ENCODE measurements around the gene CEP164. TPM values are rescaled to one million over a fixed set of nuclear protein-coding genes. Genes with fewer than 3 reads are reported as not detected.

The CEP164 gene
- total and polyA plus RNA-seq, 3 donors from 2014 or later = 83.3 to 157 (median 111) TPM

DNA sequence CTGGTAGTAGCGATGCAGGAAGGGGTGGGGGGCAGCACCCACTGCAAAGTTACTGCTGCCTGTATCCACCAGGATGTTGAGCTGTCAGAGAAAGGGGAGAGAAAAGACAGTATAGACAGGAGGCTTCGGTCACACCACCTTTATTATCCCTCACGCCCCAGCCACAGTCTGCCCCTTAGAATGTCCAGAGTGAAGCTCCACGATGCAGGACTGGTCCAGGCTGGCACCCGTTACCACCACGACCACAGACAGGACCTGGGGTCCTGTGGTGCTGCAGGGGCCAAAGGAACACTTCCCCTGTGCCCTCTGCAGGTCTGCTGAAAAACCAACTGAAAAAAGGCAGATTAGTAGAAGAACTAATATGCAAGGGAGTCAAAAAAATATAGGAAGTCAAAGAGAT is 30.8 kb upstream of the CEP164 start:
- H3K36me3 ChIP-seq (ENCODE audit: low read depth, missing control alignments) = no peaks in the 10 kb centered on the region
- no peak for DNase-seq
- no peak overlapping the region for H3K27ac ChIP-seq
- intact Hi-C loops (cut with DNase I; ENCODE audit: low total_unique reads) = no loop called here
- TF ChIP-seq, protein P1, sequence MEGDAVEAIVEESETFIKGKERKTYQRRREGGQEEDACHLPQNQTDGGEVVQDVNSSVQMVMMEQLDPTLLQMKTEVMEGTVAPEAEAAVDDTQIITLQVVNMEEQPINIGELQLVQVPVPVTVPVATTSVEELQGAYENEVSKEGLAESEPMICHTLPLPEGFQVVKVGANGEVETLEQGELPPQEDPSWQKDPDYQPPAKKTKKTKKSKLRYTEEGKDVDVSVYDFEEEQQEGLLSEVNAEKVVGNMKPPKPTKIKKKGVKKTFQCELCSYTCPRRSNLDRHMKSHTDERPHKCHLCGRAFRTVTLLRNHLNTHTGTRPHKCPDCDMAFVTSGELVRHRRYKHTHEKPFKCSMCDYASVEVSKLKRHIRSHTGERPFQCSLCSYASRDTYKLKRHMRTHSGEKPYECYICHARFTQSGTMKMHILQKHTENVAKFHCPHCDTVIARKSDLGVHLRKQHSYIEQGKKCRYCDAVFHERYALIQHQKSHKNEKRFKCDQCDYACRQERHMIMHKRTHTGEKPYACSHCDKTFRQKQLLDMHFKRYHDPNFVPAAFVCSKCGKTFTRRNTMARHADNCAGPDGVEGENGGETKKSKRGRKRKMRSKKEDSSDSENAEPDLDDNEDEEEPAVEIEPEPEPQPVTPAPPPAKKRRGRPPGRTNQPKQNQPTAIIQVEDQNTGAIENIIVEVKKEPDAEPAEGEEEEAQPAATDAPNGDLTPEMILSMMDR (IDR thresholded peaks at IDR 0.05) = no peak
- no peak for TF ChIP-seq POLR2A (IDR thresholded peaks at IDR 0.05)
- WGBS, 2 donors = 78 to 93% methylated on average over 6 of the region's 6 CpGs
- peaks cover 20% of the 10 kb centered on the region for H3K4me1 ChIP-seq
- no peak overlapping the region for H3K4me3 ChIP-seq
- no peaks in the 10 kb centered on the region for H3K27me3 ChIP-seq
- H3K9me3 ChIP-seq = no peaks in the 10 kb centered on the region

DNA sequence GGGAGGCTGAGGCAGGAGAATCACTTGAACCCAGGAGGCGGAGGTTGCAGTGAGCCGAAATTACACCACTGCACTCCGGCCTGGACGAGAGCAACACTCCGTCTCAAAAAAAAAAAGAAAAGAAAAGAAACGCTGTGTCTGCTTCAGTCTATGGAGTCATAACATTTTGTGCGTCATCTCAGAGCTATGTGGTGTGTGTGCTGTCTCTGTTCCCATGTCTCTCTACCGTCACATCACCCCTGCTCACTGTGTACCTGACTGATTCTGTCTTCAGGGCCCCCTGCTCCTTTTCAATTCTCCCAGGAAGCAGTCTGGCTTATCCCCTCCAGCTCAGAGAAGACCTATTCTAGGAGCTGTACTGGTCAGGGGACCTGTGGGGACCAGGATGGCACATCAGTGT is 29.5 kb upstream of the CEP164 start:
- H3K9me3 ChIP-seq = no peaks in the 10 kb centered on the region
- intact Hi-C loops (cut with DNase I; ENCODE audit: low total_unique reads) = no loop called here
- H3K27ac ChIP-seq = no peak overlapping the region
- DNase-seq = no peak
- H3K36me3 ChIP-seq (ENCODE audit: low read depth, missing control alignments) = no peaks in the 10 kb centered on the region
- no peak overlapping the region for H3K4me3 ChIP-seq
- WGBS, 2 donors = 93 to 94% methylated on average over 8 of the region's 8 CpGs
- H3K27me3 ChIP-seq = no peaks in the 10 kb centered on the region
- H3K4me1 ChIP-seq = peaks cover 20% of the 10 kb centered on the region
- TF ChIP-seq POLR2A (IDR thresholded peaks at IDR 0.05) = no peak
- TF ChIP-seq, protein P1 (IDR thresholded peaks at IDR 0.05) = no peak

DNA sequence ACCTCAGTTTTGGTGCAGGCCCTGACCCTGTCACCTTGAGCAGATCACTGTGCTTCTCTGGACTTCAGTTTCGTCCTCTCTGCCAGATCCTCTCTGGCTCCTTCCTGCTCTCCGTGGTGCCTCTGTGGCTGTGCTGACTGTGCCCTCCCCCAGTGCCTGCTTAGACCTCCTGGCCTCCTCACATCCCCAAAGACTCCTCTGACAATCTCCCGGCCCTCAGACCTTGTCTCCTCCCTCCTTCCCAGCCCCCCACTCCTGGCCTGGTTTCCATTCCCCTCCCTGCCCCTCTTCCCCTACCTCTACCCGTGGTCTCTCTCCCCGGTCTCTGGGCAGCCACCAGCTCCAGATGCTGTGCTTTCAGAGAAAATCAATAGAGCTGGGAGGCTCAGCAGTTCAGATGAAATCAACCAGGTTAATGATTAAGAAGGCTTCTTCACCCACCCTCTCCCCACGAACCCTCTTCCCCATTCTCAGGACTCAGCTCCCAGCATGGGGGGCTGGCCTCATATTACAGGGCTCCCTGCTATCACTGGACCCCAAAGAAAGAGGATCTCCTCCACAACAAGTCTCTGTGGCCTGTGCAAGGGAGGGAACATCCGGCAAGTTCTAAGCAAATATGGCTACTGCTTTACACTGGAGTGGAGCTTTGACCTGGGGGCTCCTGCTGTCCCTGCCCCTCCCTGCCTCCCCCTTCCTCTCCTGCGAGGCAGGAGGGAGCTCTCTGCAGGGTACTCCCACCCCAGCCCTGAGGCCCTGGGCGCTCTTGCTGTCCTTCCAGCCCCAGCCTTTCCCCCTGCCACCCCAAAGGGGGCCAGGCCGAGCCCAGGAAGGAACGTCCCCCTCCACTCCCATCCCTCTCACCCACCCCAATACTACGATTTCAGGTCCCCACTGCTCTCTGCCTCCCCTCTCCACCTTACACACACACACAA is 28.0 kb upstream of the CEP164 start:
- Histone ChIP-seq H3K4me1 (peaks cover 20% of the 10 kb centered on the region), H3K27ac (no peak overlapping the region), H3K27me3 (no peaks in the 10 kb centered on the region), H3K4me3 (no peak overlapping the region), H3K9me3 (no peaks in the 10 kb centered on the region), H3K36me3 (ENCODE audit: low read depth, missing control alignments) (no peaks in the 10 kb centered on the region)
- 44 to 51% methylated on average over 12 of the region's 12 CpGs for WGBS, 2 donors
- intact Hi-C loops (cut with DNase I; ENCODE audit: low total_unique reads) = no loop called here
- TF ChIP-seq, protein P1 (IDR thresholded peaks at IDR 0.05) = no peak
- TF ChIP-seq POLR2A (IDR thresholded peaks at IDR 0.05) = no peak
- DNase-seq = no peak

DNA sequence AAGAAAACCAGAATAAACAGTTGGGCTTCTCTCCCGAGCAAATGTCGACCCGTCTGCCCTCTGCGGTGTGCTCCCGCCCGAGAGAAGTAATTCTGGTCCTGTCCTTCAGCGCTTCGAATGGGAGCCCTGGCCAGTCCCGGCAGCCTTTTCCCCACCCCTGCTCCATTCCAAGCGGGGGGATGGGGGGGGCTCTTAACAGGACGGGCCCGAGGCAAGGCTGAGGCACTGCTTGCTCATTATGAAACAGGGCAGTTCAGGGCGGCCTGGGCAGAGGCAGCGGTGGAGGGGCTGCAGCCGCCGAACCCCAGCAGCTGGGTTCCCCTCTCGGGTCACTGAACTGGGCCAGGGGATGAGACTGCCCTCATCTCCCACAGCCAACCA is 27.4 kb upstream of the CEP164 start:
- intact Hi-C loops (cut with DNase I; ENCODE audit: low total_unique reads) = no loop called here
- peaks cover 20% of the 10 kb centered on the region for H3K4me1 ChIP-seq
- DNase-seq = peak; percentile 44
- WGBS, 2 donors = 36 to 44% methylated on average over 11 to 17 of the region's 17 CpGs
- TF ChIP-seq POLR2A (IDR thresholded peaks at IDR 0.05) = no peak
- TF ChIP-seq, protein P1 (IDR thresholded peaks at IDR 0.05) = no peak
- H3K36me3 ChIP-seq (ENCODE audit: low read depth, missing control alignments) = no peaks in the 10 kb centered on the region
- H3K27me3 ChIP-seq = no peaks in the 10 kb centered on the region
- no peak overlapping the region for H3K27ac ChIP-seq
- no peaks in the 10 kb centered on the region for H3K9me3 ChIP-seq
- H3K4me3 ChIP-seq = no peak overlapping the region

DNA sequence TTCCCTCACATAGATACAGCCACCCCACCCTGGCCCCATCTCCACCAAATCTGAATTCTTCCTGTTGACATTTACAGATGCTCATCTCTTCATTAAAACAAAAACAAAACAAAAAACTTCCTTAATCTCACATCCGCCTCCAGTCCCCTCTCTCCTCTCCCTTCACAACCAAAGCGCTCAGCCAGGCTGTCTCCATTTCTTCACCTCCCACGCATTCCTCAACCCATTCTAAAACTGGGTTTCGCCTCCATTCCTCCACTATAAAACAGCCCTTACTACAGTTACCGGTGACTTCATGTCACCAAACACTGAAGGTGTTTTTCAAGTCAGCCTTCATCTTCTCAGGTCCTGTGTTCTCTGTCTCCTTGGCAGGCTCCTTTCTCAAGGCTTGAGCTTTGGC is 26.9 kb upstream of the CEP164 start:
- Histone ChIP-seq H3K36me3 (ENCODE audit: low read depth, missing control alignments) (no peaks in the 10 kb centered on the region), H3K4me3 (no peak overlapping the region), H3K4me1 (peaks cover 20% of the 10 kb centered on the region), H3K9me3 (no peaks in the 10 kb centered on the region), H3K27ac (no peak overlapping the region), H3K27me3 (no peaks in the 10 kb centered on the region)
- no peak for TF ChIP-seq POLR2A (IDR thresholded peaks at IDR 0.05)
- TF ChIP-seq, protein P1 (IDR thresholded peaks at IDR 0.05) = no peak
- no peak for DNase-seq
- intact Hi-C loops (cut with DNase I; ENCODE audit: low total_unique reads) = no loop called here
- WGBS, 2 donors = 42 to 52% methylated on average over 5 of the region's 5 CpGs
